ENCODE data around the gene ZC3H8. TPM values are rescaled to one million over a fixed set of nuclear protein-coding genes. Genes with fewer than 3 reads are reported as not detected.
A peak's percentile ranks its signal among the peaks of the same experiment; 100 is the strongest.

ZC3H8 gene
- total RNA-seq, 1 experiment from 2014 or later: 30.5 TPM

- intact Hi-C loops (cut with micrococcal nuclease): no loop called here
- no peaks in the 10 kb centered on the region for H3K9me3 Mint-ChIP-seq (ENCODE audit: unreplicated experiment)
- no peak overlapping the region for H3K27ac Mint-ChIP-seq (ENCODE audit: low read depth, unreplicated experiment)
- peak overlapping the region; percentile 84 for H3K4me3 Mint-ChIP-seq (ENCODE audit: unreplicated experiment)
- TF ChIP-seq CTCF (IDR thresholded peaks at IDR 0.05; ENCODE audit: unreplicated experiment): no peak
- POLR2A ChIA-PET: interaction anchor here (0.8 to 1.3 kb wide), 5 partner anchors 13 to 29 kb away, joined by 3 to 6 read pairs (median 4); partner anchors contain the start of gene ZC3H8
- no peaks in the 10 kb centered on the region for H3K27me3 Mint-ChIP-seq (ENCODE audit: insufficient read depth, unreplicated experiment)
- DNase-seq (ENCODE audit: unreplicated experiment): no peak
- no TSS peak for BruUV-seq (replicated peaks)
- no peaks in the 10 kb centered on the region for H3K4me1 Mint-ChIP-seq (ENCODE audit: insufficient read depth, unreplicated experiment)
- CTCF ChIA-PET: interaction anchor here (0.7 to 1.3 kb wide), 2 partner anchors 14 to 18 kb away, joined by 3 to 6 read pairs; no protein-coding TSS in a partner anchor
- peaks cover 9% of the 10 kb centered on the region for H3K36me3 Mint-ChIP-seq (ENCODE audit: insufficient read depth, unreplicated experiment)
Measured at GRCh38 chr2:112276954-112277353, 22.1 kb upstream of the ZC3H8 start.

GRCh38 chr2:112275887-112276773 is 21.3 kb upstream of the ZC3H8 start:
- BruUV-seq (replicated peaks): TSS peak; percentile 48
- Mint-ChIP-seq H3K27ac (ENCODE audit: low read depth, unreplicated experiment) (peak overlapping the region; percentile 96), H3K27me3 (ENCODE audit: insufficient read depth, unreplicated experiment) (no peaks in the 10 kb centered on the region), H3K36me3 (ENCODE audit: insufficient read depth, unreplicated experiment) (peaks cover 9% of the 10 kb centered on the region), H3K4me3 (ENCODE audit: unreplicated experiment) (peak overlapping the region; percentile 84), H3K4me1 (ENCODE audit: insufficient read depth, unreplicated experiment) (no peaks in the 10 kb centered on the region), H3K9me3 (ENCODE audit: unreplicated experiment) (no peaks in the 10 kb centered on the region)
- ChIA-PET CTCF (no interaction called here), POLR2A (interaction anchor here (0.8 kb wide), 1 partner anchor 17 kb away, joined by 3 read pairs; no protein-coding TSS in a partner anchor)
- intact Hi-C loops (cut with micrococcal nuclease): no loop called here
- TF ChIP-seq CTCF (IDR thresholded peaks at IDR 0.05; ENCODE audit: unreplicated experiment): no peak
- peak; percentile 84 for DNase-seq (ENCODE audit: unreplicated experiment)

- DNase-seq (ENCODE audit: unreplicated experiment): peak; percentile 94
- peak; percentile 6 for TF ChIP-seq CTCF (IDR thresholded peaks at IDR 0.05; ENCODE audit: unreplicated experiment)
- no TSS peak for BruUV-seq (replicated peaks)
- Mint-ChIP-seq H3K4me1 (ENCODE audit: insufficient read depth, unreplicated experiment) (no peaks in the 10 kb centered on the region), H3K4me3 (ENCODE audit: unreplicated experiment) (peak within 1 kb of the TSS; percentile 84), H3K9me3 (ENCODE audit: unreplicated experiment) (no peaks in the 10 kb centered on the region), H3K27ac (ENCODE audit: low read depth, unreplicated experiment) (peak within 1 kb of the TSS; percentile 96), H3K36me3 (ENCODE audit: insufficient read depth, unreplicated experiment) (peaks cover 9% of the 10 kb centered on the region), H3K27me3 (ENCODE audit: insufficient read depth, unreplicated experiment) (no peaks in the 10 kb centered on the region)
- intact Hi-C loops (cut with micrococcal nuclease): no loop called here
- CTCF ChIA-PET: interaction anchor here (0.8 kb wide), 1 partner anchor 15 kb away, joined by 3 read pairs; no protein-coding TSS in a partner anchor
- POLR2A ChIA-PET: interaction anchor here (0.6 to 1.9 kb wide), 11 partner anchors 11 to 370 kb away, joined by 3 to 28 read pairs (median 6); partner anchors contain the start of genes SLC20A1 and ZC3H8
Measured at GRCh38 chr2:112275311-112275886, 20.6 kb upstream of the ZC3H8 start, which contains the start of gene ZC3H6. Gene ZC3H6 (plus strand): TSS chr2:112275597. CDS start chr2:112275995, 398 bp downstream.

- CTCF ChIA-PET: interaction anchor here (0.8 to 1.3 kb wide), 2 partner anchors 14 kb away, joined by 3 to 7 read pairs; no protein-coding TSS in a partner anchor
- DNase-seq (ENCODE audit: unreplicated experiment): no peak
- POLR2A ChIA-PET: interaction anchor here (1.5 to 1.9 kb wide), 2 partner anchors 8 to 14 kb away, joined by 4 to 21 read pairs; no protein-coding TSS in a partner anchor
- no peaks in the 10 kb centered on the region for H3K27me3 Mint-ChIP-seq (ENCODE audit: insufficient read depth, unreplicated experiment)
- no TSS peak for BruUV-seq (replicated peaks)
- no peak overlapping the region for H3K4me3 Mint-ChIP-seq (ENCODE audit: unreplicated experiment)
- H3K4me1 Mint-ChIP-seq (ENCODE audit: insufficient read depth, unreplicated experiment): no peaks in the 10 kb centered on the region
- H3K36me3 Mint-ChIP-seq (ENCODE audit: insufficient read depth, unreplicated experiment): peaks cover 9% of the 10 kb centered on the region
- TF ChIP-seq CTCF (IDR thresholded peaks at IDR 0.05; ENCODE audit: unreplicated experiment): no peak
- H3K9me3 Mint-ChIP-seq (ENCODE audit: unreplicated experiment): peaks cover 5% of the 10 kb centered on the region
- intact Hi-C loops (cut with micrococcal nuclease): no loop called here
- no peak overlapping the region for H3K27ac Mint-ChIP-seq (ENCODE audit: low read depth, unreplicated experiment)
Measured at GRCh38 chr2:112273349-112273748, 18.5 kb upstream of the ZC3H8 start.

Measured in MCF 10A (cell line).